Smooth muscle cell (in vitro differentiated cells): Measurements from ENCODE around the gene FAM216A. TPM values are rescaled to one million over a fixed set of nuclear protein-coding genes. Genes with fewer than 3 reads are reported as not detected.
"Not testable (repeated sequence)": the region's sequence is repeated elsewhere in the genome, so short reads cannot be mapped to it uniquely, and the experiment has no call there.

Experiments
- DNase-seq: peaks from one replicate; lab custom pipeline; 2025; ENCODE audit not compliant: unreplicated experiment; lab: John Stamatoyannopoulos, UW
- H2AFZ ChIP-seq: fragments of 200-600 bp; sonication (generic); 2 replicates; pipeline ENCODE4 v1.6.0; 2016; ENCODE audit warnings: antibody characterized with exemption, low read depth, mild to moderate bottlenecking
- H3F3A ChIP-seq: fragments of 200-600 bp; sonication (generic); 2 replicates; pipeline ENCODE4 v1.6.0; 2017; ENCODE audit warnings: antibody characterized with exemption, low read depth
- H3K27ac ChIP-seq: fragments of 200-600 bp; sonication (generic); 2 replicates; pipeline ENCODE4 v1.5.1; 2016; ENCODE audit warnings: low read depth, mild to moderate bottlenecking
- H3K27me3 ChIP-seq: fragments of 200-600 bp; sonication (generic); 2 replicates; pipeline ENCODE4 v1.6.1; 2016; ENCODE audit warnings: low read depth, mild to moderate bottlenecking
- H3K36me3 ChIP-seq: fragments of 200-600 bp; sonication (generic); 2 replicates; pipeline ENCODE4 v1.5.1; 2016; ENCODE audit warnings: low read depth
- H3K4me1 ChIP-seq: fragments of 200-600 bp; sonication (generic); 2 replicates; pipeline ENCODE4 v1.5.1; 2016; ENCODE audit warnings: low read depth
- H3K4me2 ChIP-seq: fragments of 200-600 bp; sonication (generic); 2 replicates; pipeline ENCODE4 v1.6.0; 2016; ENCODE audit warnings: mild to moderate bottlenecking
- H3K4me3 ChIP-seq: fragments of 200-600 bp; sonication (generic); 2 replicates; pipeline ENCODE4 v1.5.1; 2016; ENCODE audit warnings: mild to moderate bottlenecking
- H3K79me2 ChIP-seq: fragments of 200-600 bp; sonication (generic); 2 replicates; pipeline ENCODE4 v1.6.0; 2016; ENCODE audit warnings: low read depth, mild to moderate bottlenecking
- H3K9ac ChIP-seq: fragments of 200-600 bp; sonication (generic); 2 replicates; pipeline ENCODE4 v1.6.0; 2016; ENCODE audit warnings: low read depth
- H3K9me3 ChIP-seq: fragments of 200-600 bp; sonication (generic); replicated peaks from 2 replicates; pipeline ENCODE4 v1.5.1; 2016; ENCODE audit warnings: low read depth
- H4K20me1 ChIP-seq: fragments of 200-600 bp; sonication (generic); 2 replicates; pipeline ENCODE4 v1.6.0; 2016; ENCODE audit warnings: low read depth
- WGBS: methylation state at CpG from one replicate; pipeline ENCODE4 v1.1.7; 2016; ENCODE audit warnings: low lambda C conversion rate; 5-methylcytosine and 5-hydroxymethylcytosine counted together
- polyA plus RNA-seq: library from polyadenylated mRNA; unstranded; fragments of >200 nt; fragmentation: Nextera tagmentation; extraction: Ambion mirVana; gene quantifications from 2 replicates; pipeline ENCODE4 v1.2.1, GENCODE V29; 2016
- total RNA-seq: library from RNA; depleted of rRNA; stranded (reverse); fragments of >200 nt; gene quantifications from 2 replicates; pipeline ENCODE4 v1.2.3, GENCODE V29; 2014
- TF ChIP-seq, protein P1 (sequence below): fragments of 200-600 bp; sonication (generic); IDR thresholded peaks from 2 replicates; pipeline ENCODE4 v1.5.1; 2017; ENCODE audit warnings: borderline replicate concordance, mild to moderate bottlenecking, antibody characterized with exemption; ENCODE audit not compliant: insufficient read depth, poor library complexity, severe bottlenecking

Gene FAM216A
- total and polyA plus RNA-seq, 2 experiments from 2014 or later = 11.3 to 13.3 TPM

- H3K36me3 ChIP-seq = no peaks in the 10 kb centered on the region
- no peaks in the 10 kb centered on the region for H3K9me3 ChIP-seq
- no peaks in the 10 kb centered on the region for H3K27me3 ChIP-seq
- no peak overlapping the region for H3K27ac ChIP-seq
- H2AFZ ChIP-seq = no peak overlapping the region
- WGBS = 97% methylated on average over 4 of the region's 4 CpGs
- DNase-seq = no peak
- no peak overlapping the region for H3K9ac ChIP-seq
- peaks cover 6% of the 10 kb centered on the region for H3F3A ChIP-seq
- TF ChIP-seq, protein P1, sequence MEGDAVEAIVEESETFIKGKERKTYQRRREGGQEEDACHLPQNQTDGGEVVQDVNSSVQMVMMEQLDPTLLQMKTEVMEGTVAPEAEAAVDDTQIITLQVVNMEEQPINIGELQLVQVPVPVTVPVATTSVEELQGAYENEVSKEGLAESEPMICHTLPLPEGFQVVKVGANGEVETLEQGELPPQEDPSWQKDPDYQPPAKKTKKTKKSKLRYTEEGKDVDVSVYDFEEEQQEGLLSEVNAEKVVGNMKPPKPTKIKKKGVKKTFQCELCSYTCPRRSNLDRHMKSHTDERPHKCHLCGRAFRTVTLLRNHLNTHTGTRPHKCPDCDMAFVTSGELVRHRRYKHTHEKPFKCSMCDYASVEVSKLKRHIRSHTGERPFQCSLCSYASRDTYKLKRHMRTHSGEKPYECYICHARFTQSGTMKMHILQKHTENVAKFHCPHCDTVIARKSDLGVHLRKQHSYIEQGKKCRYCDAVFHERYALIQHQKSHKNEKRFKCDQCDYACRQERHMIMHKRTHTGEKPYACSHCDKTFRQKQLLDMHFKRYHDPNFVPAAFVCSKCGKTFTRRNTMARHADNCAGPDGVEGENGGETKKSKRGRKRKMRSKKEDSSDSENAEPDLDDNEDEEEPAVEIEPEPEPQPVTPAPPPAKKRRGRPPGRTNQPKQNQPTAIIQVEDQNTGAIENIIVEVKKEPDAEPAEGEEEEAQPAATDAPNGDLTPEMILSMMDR = no peak
- H3K4me3 ChIP-seq = no peak overlapping the region
- no peaks in the 10 kb centered on the region for H4K20me1 ChIP-seq
- H3K79me2 ChIP-seq = peaks cover 14% of the 10 kb centered on the region
- H3K4me1 ChIP-seq = peaks cover 4% of the 10 kb centered on the region
- no peak overlapping the region for H3K4me2 ChIP-seq
These were observed 14.9 kb upstream of the FAM216A start for GRCh38 chr12:110453569-110454296.

GRCh38 chr12:110458756-110459155 lies 9.9 kb upstream of the FAM216A start:
- Histone ChIP-seq H3K27me3 (no peaks in the 10 kb centered on the region), H3K9ac (no peak overlapping the region), H3K9me3 (no peaks in the 10 kb centered on the region), H4K20me1 (no peaks in the 10 kb centered on the region), H3K4me2 (no peak overlapping the region), H3F3A (no peaks in the 10 kb centered on the region), H3K4me3 (no peak overlapping the region), H3K4me1 (no peaks in the 10 kb centered on the region), H3K36me3 (no peaks in the 10 kb centered on the region), H3K27ac (no peak overlapping the region), H2AFZ (no peak overlapping the region), H3K79me2 (no peaks in the 10 kb centered on the region)
- DNase-seq = no peak
- 94% methylated on average over 4 of the region's 4 CpGs for WGBS
- TF ChIP-seq, protein P1 = no peak

GRCh38 chr12:110461189-110461588 lies 7.5 kb upstream of the FAM216A start:
- not testable (repeated sequence) for H3K36me3 ChIP-seq, H3F3A ChIP-seq, H3K79me2 ChIP-seq, H2AFZ ChIP-seq, H3K9ac ChIP-seq, H3K9me3 ChIP-seq, H3K4me1 ChIP-seq, H4K20me1 ChIP-seq, H3K4me3 ChIP-seq, H3K27ac ChIP-seq, DNase-seq, H3K4me2 ChIP-seq, H3K27me3 ChIP-seq
- 97% methylated on average over 5 of the region's 5 CpGs for WGBS

GRCh38 chr12:110465024-110465423 lies 3.6 kb upstream of the FAM216A start:
- Histone ChIP-seq H3K79me2 (peaks cover 12% of the 10 kb centered on the region), H3K4me2 (no peak overlapping the region), H3K27me3 (no peaks in the 10 kb centered on the region), H3K4me1 (peaks cover 7% of the 10 kb centered on the region), H4K20me1 (no peaks in the 10 kb centered on the region), H3K27ac (no peak overlapping the region), H3K4me3 (no peak overlapping the region), H3F3A (no peaks in the 10 kb centered on the region), H3K9ac (no peak overlapping the region), H3K9me3 (no peaks in the 10 kb centered on the region), H2AFZ (no peak overlapping the region), H3K36me3 (no peaks in the 10 kb centered on the region)
- no peak for DNase-seq
- 93% methylated on average over 2 of the region's 2 CpGs for WGBS
- TF ChIP-seq, protein P1 = no peak

DNA sequence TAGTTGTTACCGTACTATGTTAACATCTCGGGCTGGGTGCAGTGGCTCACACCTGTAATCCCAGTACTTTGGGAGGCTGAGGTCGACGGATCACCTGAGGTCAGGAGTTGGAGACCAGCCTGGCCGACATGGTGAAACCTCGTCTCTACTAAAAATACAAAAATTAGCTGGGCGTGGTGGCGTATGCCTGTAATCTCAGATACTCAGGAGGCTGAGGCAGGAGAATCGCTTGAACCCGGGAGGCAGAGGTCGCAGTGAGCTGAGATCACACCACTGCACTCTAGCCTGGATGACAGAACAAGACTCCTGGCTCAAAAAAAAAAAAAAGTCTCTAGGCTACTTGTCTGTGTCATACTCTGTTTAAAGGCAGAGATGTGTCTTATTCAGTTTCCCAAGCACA lies 2.9 kb upstream of the FAM216A start:
- H3K9me3 ChIP-seq, H2AFZ ChIP-seq, H3F3A ChIP-seq, H3K4me2 ChIP-seq, H3K4me3 ChIP-seq, DNase-seq, H3K36me3 ChIP-seq, H3K27me3 ChIP-seq, H3K4me1 ChIP-seq, H4K20me1 ChIP-seq, H3K9ac ChIP-seq, H3K27ac ChIP-seq: not testable (repeated sequence)
- H3K79me2 ChIP-seq = peaks cover 12% of the 10 kb centered on the region
- 96% methylated on average over 11 of the region's 11 CpGs for WGBS
